Stimulated activated CD4-positive, alpha-beta T cell treated with anti-CD3 and anti-CD28 coated beads, Interleukin-4, amount 100 ng/mL, for 1 hour (primary cell): ENCODE results near the gene SLC4A5.
"Not testable (repeated sequence)": the region's sequence is repeated elsewhere in the genome, so short reads cannot be mapped to it uniquely, and the experiment has no call there.

Experiments
- DNase-seq: peaks from one replicate; pipeline ENCODE4 v3.0.0-alpha.2; 2020

Gene SLC4A5

GRCh38 chr2:74226648-74227213, 116.5 kb downstream of the SLC4A5 start:
- DNase-seq: no peak

GRCh38 chr2:74225698-74226459, 117.3 kb downstream of the SLC4A5 start:
- DNase-seq: no peak

GRCh38 chr2:74223941-74224770, 119.1 kb downstream of the SLC4A5 start:
- DNase-seq: no peak

GRCh38 chr2:74222300-74222650, 120.9 kb downstream of the SLC4A5 start:
- DNase-seq: no peak

- DNase-seq: no peak
Measured at GRCh38 chr2:74221604-74222299, 121.5 kb downstream of the SLC4A5 start.

- DNase-seq: no peak
Measured at GRCh38 chr2:74221091-74221490, 122.1 kb downstream of the SLC4A5 start.

- no peak for DNase-seq
Measured at GRCh38 chr2:74219846-74220486, 123.2 kb downstream of the SLC4A5 start.

- no peak for DNase-seq
Measured at GRCh38 chr2:74216642-74217041, 126.6 kb downstream of the SLC4A5 start.

GRCh38 chr2:74215771-74216170, 127.4 kb downstream of the SLC4A5 start:
- DNase-seq: not testable (repeated sequence)

- DNase-seq: no peak
Measured at GRCh38 chr2:74212702-74213410, 130.4 kb downstream of the SLC4A5 start.

GRCh38 chr2:74206180-74206688, 137.0 kb downstream of the SLC4A5 start:
- no peak for DNase-seq

GRCh38 chr2:74205596-74205995, 137.6 kb downstream of the SLC4A5 start:
- no peak for DNase-seq

- no peak for DNase-seq
Measured at GRCh38 chr2:74205113-74205512, 138.1 kb downstream of the SLC4A5 start.

GRCh38 chr2:74204436-74204835, 138.8 kb downstream of the SLC4A5 start:
- DNase-seq: no peak

- no peak for DNase-seq
Measured at GRCh38 chr2:74201596-74201995, 141.6 kb downstream of the SLC4A5 start.

- DNase-seq: no peak
Measured at GRCh38 chr2:74201196-74201595, 142.0 kb downstream of the SLC4A5 start.

- no peak for DNase-seq
Measured at GRCh38 chr2:74199871-74200305, 143.3 kb downstream of the SLC4A5 start.

- no peak for DNase-seq
Measured at GRCh38 chr2:74199275-74199701, 143.9 kb downstream of the SLC4A5 start.

- peak; percentile 93 for DNase-seq
Measured at GRCh38 chr2:74198461-74199274, 144.5 kb downstream of the SLC4A5 start, which contains the start of gene MTHFD2. Gene MTHFD2, plus strand, starts transcription at chr2:74198615. Its CDS starts 27 bp downstream, at chr2:74198642.

- DNase-seq: no peak
Measured at GRCh38 chr2:74198023-74198460, 145.2 kb downstream of the SLC4A5 start.

- DNase-seq: no peak
Measured at GRCh38 chr2:74197049-74197448, 146.2 kb downstream of the SLC4A5 start.
